HG03521 (cell line): ENCODE data around the gene NKAIN2.

ENCODE experiments used
- ATAC-seq: cut with Tn5 transposase; IDR thresholded peaks from one replicate; pipeline ENCODE4 v1.9.1; 2021; ENCODE audit warnings: mild to moderate bottlenecking, moderate library complexity; ENCODE audit not compliant: unreplicated experiment

NKAIN2 gene

DNA sequence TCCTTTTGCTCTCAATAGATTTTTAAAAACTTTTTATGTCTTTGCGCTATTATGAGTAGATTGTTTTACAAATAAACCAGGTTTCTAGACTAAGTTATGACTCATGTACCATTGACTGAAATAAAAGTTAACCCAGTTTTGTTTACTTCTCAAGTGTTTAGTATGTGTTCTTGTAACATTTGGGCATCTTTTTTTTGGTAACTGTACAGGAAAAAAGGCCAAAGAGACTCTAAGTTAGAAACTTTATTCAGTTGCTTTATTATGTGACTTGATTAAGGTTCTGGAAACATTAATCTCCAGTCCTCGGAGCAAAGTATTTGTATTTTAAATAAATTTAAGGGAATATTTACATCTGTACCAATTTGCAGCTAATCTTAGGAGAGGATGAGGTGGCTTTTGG, 2.9 kb downstream of the NKAIN2 start:
- no peak for ATAC-seq

DNA sequence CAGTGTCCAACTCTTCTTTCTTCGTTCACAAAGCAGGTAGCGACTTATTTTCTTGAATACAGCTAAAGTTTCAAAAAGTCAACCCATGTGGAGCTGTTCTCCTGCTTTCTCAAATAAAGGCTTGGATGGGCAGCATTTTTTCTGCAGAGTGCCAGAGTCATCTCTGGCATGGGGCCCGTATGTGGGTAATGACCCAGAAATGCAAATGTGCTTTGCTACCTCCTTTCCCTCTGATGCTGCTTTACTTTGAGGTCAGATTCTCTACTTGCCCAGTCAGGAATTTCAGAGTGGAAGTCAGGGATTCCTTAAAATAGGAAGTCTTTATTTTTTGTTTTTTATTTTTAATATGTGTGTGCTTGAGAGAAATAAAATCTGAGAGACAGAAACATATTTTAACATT, 4.9 kb downstream of the NKAIN2 start:
- no peak for ATAC-seq

DNA sequence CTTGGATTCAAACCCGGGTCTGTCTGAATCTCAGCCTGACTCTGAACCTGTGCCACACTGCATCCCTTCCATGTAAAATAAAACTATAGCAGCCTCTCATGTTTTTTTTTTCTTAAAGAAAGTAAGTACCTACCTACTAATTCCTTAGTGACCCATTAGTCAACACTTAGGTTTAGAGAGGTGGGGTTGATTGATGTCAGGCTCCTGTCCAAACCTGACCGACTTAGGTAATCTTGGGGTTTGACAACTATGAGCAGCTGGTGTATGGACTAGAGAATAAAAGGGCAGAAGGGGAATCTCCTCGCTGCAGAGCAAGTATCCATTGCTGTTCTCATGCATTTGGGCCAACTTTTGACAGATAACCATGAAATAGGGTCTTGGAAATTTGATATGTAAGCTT, 6.5 kb downstream of the NKAIN2 start:
- ATAC-seq = no peak

DNA sequence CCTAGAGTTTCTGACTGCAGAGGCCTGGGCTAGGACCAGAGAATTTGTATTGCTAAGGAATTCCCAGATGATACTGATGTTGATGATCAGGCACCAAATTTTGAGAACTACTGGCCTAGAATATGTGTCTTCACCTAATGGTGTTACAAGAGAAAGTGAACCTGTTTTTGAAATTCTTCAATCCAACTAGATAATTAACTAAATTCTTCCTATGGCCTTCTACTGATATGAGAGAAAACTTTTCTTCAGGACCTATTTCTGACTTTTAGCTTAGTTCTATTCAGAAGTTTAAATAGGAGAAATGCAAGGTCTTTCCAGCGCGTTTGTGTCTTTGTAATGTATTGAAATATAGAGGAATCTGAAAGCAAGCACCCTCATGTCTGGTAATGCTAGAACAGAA, 7.3 kb downstream of the NKAIN2 start:
- ATAC-seq = no peak

DNA sequence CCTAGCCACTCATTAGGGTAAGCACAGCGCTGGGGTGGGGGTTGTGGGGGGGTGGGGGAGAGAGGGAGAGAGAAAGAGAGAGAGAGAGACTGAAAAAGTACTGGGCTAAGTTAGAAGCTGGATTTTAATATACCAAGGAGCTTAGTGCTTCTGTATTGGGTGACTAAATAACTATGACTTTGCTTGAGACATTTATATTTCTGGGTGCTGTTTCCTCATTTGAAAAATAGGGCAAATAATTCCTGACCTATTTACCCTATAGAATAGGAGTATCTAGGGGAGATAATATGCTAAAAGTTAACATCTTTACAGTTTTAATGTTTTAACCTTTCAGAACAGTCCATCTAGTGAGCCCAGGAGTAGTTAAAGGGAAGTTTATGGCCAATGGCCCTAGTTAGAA, 7.7 kb downstream of the NKAIN2 start:
- no peak for ATAC-seq

DNA sequence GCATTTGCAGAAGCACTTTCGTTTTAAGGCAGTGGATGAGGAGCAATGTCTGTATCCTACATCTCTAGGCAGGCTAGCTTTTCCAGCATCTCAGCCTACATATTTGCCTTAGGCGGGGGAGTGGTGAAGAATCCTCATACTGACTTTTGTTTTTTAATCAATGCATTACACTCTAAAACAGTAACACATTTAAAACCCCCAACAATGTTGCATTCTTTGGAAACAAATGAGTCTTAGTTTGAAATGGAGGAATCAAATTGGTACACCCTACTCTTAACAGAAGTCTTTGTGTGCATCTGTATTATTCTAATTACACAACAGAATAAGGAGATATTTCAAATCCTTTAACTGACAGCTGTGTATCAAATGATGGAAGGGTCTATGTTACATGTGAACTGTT, 9.0 kb downstream of the NKAIN2 start:
- no peak for ATAC-seq

DNA sequence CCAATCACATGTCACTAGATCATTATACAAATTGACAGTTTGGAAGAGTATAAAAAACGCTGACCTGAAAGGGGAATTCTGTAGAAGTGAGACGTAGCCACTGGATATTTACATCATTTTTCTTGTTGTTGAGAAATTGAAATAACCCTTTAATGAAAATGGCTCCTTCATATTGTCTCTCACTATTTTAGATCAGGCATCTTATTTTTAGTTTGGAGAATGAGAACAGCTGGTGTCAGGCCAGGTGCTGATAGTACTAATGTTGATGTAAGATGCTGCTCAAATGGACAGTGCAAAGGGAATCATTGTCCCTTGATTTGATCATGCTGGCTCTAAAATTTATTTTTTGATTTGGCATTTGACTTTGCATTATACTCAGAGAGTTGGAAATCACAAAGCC, 17.4 kb downstream of the NKAIN2 start:
- ATAC-seq = no peak

DNA sequence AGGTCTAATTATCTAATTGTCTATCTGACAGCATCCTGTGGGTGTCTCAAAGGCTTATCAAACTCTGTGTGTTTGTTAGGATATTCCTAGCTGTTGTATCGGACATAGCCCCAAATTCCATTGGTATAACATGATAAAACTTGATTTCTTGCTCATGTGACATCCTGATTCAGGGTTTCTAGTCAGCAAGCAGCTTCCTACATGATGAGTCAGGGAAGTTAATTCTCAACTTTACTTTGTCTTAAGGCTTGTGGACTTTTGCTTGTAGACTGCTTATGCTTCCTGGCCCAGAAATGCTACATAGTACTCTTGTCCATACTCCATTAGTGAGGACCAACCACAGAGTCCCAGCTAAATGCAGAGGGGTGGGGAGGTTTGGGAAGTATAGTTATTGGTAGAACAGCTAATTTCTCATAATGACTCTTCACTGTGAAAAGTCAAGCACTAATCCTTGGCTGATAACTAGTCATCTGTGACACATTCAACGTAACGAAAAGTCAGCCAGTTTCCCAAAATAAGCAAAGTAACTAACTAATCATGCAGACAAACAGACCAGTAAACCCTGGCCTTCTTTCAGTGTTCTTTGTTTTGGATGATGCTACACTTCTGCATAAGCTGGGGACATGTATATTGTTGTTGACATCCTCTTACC, 25.8 kb downstream of the NKAIN2 start:
- no peak for ATAC-seq

DNA sequence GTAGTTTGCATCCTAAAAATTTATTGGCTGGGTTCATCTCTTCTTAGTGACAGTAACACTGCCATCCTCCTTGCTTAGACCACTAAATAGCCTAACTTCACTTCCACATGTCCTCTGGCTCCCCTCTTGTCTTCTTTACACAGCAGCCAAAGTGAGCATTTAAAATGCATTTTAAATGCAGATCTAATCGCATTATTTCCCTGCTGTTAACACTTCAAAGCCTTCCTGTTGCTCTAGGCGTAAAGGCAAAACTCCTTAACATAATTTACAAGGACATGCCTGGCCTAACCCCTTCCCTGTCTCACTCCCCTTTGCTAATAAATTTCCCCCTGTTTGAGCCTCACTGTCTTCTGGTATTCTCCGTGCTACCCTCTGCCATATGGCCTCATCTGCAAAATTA, 26.5 kb downstream of the NKAIN2 start:
- ATAC-seq = no peak

DNA sequence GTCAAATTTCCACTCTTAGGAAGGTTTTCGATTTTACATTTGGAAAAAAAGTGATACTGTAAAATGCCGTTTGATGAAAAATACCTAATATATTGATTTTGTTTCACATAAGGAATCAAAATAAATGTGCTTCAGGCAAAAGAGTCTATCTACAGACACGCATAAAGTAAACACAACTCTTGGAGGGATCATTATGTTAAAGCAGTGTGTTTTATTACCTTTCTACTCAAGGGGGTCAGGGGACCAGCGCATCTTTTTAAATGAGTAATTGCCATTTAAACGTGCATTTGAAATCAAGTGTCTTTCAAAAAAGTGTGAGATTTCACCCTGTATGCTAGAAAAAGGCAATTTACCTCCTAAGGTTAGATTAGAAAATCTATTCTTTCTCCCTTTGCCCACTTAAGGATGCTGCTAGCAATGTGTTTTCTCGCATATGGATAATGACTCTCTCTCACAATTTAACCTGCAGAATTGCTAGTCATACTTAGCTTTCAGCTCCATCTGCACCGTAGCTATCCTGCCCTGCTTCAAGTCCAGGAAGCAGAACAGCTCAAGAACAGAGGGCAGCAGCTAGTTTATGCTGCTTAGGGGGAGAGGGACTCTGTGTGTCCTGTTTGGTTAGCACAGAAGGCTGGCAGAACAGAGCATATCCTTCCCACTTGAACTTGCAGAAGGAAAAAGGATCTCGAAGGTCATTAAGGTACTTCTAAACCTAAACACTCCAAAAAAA, 35.0 kb downstream of the NKAIN2 start:
- ATAC-seq = no peak

DNA sequence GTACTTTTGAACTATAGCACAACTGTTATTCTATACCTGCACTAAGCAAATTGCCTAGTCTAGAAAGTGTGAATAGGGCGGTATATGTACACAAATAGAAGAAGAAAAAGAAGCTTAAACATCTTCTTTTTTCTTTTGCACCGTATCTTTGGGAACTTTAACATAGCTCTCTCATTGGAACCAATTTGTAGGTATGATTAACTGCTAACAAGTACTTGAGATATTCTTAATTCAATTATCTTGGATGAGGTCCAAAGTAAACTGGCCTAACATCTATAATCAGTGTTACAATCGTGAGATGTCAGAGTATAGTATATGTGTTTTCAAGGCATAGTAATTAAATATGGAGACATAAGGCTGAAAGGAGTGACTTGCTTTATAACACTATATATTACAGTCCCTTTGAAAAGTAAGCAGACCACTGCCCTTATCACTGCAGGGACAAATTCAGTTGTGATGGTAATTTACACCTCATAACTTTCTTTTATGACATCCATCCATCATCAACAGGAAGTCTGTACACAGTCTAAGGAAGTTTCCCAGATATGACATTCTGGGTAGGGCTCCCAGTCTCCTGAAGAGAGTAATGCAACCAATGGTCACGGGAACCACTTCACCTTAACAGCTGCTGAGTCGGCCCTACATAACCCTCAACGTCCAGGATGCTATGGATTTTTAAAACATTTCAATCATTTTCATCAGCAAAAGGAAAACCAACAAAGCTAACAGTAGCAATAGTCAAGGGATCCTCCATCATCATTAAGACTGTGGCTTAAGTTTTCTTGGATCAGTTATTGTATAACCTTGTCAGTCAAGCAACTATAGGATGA, 37.6 kb downstream of the NKAIN2 start:
- ATAC-seq = no peak

DNA sequence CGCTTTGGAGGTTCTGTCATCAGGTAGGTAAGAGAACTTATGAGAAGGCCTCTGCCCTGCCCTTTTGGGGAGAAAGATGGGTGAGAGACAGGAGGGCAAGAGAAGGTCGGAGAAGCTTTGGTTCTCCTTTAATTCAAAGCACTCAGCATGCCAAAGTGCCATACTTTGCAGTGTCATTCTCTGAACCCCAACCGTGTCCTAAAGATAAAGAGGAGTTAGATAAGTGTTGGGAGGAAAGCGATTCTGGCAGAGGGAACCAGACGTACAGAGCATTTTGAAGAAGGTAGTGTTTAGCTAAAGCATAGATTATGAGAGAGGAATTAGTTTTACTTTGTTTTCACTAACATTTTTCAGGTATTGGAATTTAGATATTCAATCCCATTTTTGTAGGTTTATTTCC, 40.3 kb downstream of the NKAIN2 start:
- ATAC-seq = no peak

DNA sequence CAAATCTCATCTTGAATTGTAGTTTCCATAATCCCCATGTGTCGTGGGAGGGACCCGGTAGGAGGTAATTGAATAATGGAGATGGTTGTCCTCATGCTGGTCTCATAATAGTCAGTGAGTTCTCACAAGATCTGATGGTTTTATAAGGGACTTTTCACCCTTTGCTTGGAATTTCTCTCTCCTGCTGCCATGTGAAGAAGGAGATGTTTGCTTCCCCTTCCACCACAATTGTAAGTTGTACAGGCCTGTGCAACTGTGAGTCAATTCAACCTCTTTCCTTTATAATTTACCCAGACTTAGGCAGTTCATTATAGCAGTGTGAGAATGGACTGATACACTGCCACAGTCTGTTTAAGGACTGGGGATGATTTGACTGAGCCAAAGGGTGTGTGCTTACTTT, 44.7 kb downstream of the NKAIN2 start:
- no peak for ATAC-seq

DNA sequence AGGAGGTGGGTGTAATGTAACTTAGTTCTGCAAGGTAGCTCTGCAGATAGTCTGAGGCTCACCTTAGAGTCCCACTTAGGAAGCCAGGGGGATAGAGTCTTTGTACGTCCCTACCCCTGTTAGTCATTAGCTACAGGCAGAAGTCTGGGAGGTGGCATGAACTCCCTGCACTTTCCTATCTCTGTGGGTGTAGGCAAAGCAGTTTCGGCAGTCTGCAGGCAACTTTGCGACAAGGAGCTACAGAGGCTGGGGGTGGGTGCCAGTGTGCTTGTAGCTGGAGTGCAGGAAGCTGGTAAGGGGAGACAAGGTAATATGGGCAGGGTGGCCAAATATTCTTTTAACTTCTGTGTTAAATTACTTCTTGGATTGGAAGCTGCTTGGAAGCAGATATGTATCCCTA, 45.7 kb downstream of the NKAIN2 start:
- ATAC-seq = no peak

DNA sequence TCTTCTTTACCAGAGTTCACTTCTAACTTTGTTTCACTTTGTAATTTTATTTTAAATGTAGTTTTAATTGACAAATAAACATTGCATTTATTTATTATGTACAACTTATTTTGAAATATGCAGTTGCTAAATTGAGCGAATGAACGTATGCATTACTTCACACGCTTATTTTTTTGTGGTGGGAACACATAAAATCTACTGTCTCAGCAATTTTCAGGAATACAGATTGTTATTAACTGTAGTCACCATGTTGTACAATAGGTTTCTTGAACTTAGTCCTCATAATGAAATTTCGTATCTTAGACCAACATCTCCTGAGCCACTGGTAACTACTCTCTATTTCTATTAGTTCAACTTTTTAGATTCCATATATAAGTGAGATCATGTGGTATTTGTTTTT, 46.9 kb downstream of the NKAIN2 start:
- no peak for ATAC-seq

DNA sequence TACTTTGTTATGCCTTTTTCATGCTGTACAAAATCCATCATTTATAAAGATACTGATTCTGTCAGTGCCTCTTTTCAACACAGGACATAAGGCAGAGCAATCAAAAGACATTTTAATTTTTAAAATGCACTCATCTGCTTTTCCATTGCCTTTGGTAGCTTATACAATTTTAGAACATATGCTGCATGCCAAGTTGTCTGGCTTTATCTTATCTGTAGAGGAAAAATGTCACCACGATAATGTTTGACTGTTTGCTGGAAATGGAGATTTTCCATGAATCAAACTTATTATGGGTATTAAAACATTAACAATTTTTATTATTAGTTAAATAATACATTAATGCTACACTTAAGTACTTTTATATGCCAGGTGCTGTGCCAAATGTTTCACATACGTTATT, 50.5 kb downstream of the NKAIN2 start:
- ATAC-seq = no peak

DNA sequence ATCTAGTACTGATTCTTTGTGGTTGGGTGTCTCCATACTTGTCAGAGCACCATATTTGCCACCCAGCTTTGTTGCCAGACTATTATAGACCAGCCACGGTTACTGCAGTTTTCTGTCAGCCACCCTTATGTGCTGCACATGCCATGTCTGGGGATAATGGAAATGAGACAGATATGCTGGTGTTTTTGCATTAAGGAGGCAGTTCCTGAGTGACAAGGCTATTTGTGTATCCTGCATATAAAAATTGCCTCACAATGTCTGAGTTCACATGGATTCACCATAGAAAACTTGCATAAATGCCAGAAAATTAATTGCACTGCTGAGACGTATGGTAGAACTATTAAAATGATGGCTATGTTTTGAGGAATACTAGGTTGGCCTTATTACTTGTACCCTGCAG, 51.8 kb downstream of the NKAIN2 start:
- ATAC-seq = no peak

DNA sequence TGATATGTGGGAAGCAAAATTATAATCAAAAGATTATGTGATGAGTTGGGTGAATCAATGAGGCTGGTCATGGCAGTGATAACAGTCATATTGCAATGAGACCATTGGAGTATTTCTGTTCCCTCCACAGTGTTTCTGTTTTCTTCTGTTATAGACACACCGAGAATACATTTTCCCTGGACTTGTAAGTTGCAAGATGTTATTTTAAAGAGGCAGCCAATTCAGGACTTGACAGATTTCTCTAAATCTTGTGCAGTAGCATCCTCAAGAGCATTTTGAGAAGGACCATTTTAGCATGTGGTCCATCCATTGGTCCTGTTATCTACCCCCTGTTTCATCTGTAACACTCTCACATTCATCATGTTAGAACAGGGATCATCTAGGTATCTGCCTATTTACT, 55.6 kb downstream of the NKAIN2 start:
- no peak for ATAC-seq

DNA sequence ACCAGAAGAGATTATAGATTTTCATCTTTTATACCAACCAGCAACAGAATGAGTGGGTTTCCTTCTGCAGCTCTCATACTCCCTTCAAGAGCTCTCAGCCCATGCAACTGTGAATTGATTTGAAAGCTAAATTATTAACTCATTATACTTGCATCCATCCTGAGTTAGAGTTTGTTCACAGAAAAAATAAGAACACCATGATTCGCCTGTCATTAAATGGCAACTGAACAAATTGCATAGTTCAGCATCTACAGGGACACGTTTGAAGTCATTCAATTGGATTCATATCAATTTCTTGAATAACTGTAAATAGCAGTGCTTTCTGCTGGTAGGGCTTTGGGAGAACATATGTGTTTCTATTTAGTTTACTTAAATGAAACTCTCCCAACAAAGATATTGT, 65.7 kb downstream of the NKAIN2 start:
- ATAC-seq = no peak

DNA sequence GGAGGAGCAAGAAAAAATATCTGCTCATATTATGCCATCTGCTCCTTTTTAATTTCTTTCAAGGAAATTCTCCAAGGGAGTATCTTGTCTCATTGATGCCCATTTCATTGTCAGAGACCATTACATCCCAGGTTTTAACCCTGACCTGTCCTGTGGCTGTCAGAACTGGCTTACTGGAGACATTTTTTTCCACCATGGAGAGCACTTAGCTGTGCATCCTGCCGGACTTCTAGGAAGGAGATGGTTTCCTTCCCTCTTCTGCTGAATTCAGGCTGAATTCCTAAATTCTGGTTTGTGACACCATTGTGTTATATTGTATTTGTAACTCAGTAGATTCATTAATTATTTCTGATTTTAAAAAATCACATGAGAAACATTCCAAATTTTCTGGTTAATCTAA, 70.3 kb downstream of the NKAIN2 start:
- no peak for ATAC-seq

DNA sequence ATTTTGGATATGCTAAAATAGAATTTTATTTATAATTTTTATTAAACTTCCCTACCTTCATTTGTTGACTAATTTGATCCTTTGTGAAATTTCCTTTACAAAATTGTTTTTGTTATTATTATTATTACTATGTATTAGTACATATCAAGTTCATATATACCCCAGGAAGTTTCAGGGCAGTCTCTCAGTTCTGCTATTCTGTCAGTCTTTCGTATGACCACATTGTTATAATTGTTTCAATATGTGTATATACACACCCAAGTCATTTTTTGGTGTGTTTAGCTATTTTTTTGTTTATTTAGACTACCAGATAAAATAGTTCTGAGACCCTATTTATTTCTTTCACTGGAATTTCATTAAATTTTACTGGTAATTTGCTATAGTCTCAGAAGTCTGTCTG, 72.1 kb downstream of the NKAIN2 start:
- ATAC-seq = no peak

DNA sequence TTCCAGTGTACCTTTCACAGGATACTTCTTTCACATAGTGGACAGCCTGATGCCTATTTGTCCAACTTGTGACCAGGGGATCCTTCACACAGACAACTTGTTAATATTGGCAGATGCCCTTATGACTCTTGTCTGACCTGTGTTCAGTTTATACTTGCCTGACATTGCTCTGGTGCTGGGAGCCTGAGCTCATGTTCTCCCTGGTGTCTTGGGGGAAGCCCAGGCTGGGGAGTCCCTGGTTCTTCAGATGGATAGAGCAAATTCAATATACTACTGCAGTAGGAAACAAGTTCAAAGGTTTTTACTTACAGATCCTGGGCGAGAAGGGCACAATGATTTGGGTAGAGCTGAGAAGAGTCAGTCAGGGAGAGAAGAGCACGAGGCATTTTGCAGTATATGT, 76.1 kb downstream of the NKAIN2 start:
- no peak for ATAC-seq
